Measurements from ENCODE around the gene TRMT1. TPM values are rescaled to one million over a fixed set of nuclear protein-coding genes. Genes with fewer than 3 reads are reported as not detected.

Gene TRMT1
- total and polyA plus RNA-seq, 2 donors (not counting 1 experiment from before 2014, with no cell fraction given) = 91.8 to 281 TPM

DNA sequence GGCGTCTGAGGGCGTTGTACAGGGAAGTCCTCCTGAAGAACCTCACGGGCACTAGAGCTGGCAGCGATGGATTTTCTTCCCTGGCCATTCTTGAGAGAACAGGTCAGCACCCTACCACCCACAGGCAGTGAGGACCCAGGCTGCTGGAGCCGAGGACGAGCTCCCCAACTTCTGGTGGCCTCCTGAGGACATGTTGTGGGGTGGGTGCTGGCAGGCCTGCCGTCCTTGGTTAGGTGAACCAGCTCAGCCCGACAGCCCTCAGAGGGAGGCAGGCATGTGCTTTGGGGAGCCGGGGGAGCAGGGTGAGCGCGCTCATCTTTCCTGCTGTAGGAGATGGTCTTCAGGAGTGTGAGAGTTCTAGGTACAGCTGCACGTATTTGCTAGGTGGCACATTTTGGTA lies 29.2 kb downstream of the TRMT1 start:
- 87% methylated on average over 7 of the region's 12 CpGs for WGBS (ENCODE audit: insufficient coverage)
- no peak overlapping the region for H3K27ac Mint-ChIP-seq

DNA sequence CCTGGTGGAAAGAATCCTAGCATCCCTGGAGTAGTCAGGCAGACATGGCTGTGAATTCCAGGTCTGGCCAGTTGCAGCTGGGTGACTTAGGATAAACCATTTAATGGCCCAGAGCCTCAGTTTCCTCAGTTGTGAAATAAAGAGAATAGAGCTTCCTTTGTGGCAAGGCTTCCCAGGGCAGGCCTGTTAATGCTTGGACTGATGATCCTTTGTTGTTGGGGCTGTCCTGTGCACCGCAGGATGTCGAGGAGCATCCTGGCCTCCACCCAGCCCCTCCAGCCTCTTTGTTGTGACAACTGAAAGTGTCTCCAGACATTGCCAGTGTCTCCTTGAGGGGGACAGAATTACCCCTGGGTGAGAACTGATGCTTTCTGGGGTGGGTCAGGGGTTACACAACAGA lies 30.2 kb downstream of the TRMT1 start:
- no peaks in the 10 kb centered on the region for H3K4me1 ChIP-seq (ENCODE audit: control insufficient read depth in 2 of 2, insufficient read depth in 2 of 2, low read length in 2 of 2)
- no peak overlapping the region for H2AFZ ChIP-seq (ENCODE audit: insufficient read depth, low read depth, low read length, poor library complexity, severe bottlenecking)
- intact Hi-C loops (cut with micrococcal nuclease) = no loop called here
- no peak for ATAC-seq (ENCODE audit: low read depth)
- H3K27ac ChIP-seq (ENCODE audit: low read length in 2 of 2) = no peak overlapping the region
- Mint-ChIP-seq H3K4me3 (no peak overlapping the region), H3K9me3 (ENCODE audit: insufficient read depth) (no peaks in the 10 kb centered on the region), H3K27ac (no peak overlapping the region), H3K4me1 (no peaks in the 10 kb centered on the region), H3K27me3 (peaks cover 4% of the 10 kb centered on the region)
- H3K27me3 ChIP-seq (replicated peaks in 1 of 4; ENCODE audit: control extremely low read depth in 1 of 4, control insufficient read depth in 3 of 4, insufficient read depth in 4 of 4, low read length in 3 of 4) = no peaks in the 10 kb centered on the region
- no peak overlapping the region for H3K4me2 ChIP-seq (replicated peaks; ENCODE audit: low read depth, low read length, poor library complexity, severe bottlenecking)
- TF ChIP-seq, protein P1, sequence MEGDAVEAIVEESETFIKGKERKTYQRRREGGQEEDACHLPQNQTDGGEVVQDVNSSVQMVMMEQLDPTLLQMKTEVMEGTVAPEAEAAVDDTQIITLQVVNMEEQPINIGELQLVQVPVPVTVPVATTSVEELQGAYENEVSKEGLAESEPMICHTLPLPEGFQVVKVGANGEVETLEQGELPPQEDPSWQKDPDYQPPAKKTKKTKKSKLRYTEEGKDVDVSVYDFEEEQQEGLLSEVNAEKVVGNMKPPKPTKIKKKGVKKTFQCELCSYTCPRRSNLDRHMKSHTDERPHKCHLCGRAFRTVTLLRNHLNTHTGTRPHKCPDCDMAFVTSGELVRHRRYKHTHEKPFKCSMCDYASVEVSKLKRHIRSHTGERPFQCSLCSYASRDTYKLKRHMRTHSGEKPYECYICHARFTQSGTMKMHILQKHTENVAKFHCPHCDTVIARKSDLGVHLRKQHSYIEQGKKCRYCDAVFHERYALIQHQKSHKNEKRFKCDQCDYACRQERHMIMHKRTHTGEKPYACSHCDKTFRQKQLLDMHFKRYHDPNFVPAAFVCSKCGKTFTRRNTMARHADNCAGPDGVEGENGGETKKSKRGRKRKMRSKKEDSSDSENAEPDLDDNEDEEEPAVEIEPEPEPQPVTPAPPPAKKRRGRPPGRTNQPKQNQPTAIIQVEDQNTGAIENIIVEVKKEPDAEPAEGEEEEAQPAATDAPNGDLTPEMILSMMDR (IDR thresholded peaks at IDR 0.05) = no peak
- no peak for TF ChIP-seq EZH2 (IDR thresholded peaks at IDR 0.05; ENCODE audit: borderline replicate concordance, insufficient read depth, low read depth, low read length, poor library complexity, severe bottlenecking)
- no peaks in the 10 kb centered on the region for H4K20me1 ChIP-seq (ENCODE audit: control insufficient read depth, insufficient read depth, low read length, poor library complexity, severe bottlenecking)
- ChIA-PET POLR2A (interaction anchor here (0.5 kb wide), 1 partner anchor 15 kb away, joined by 6 read pairs; no protein-coding TSS in a partner anchor), CTCF (interaction anchor here (0.8 to 1.9 kb wide), 6 partner anchors 9 to 121 kb away, joined by 3 to 12 read pairs (median 4); no protein-coding TSS in a partner anchor)
- no peaks in the 10 kb centered on the region for H3K36me3 ChIP-seq (replicated peaks in 1 of 2; ENCODE audit: control extremely low read depth in 1 of 2, control insufficient read depth in 1 of 2, extremely low read depth in 1 of 2, insufficient read depth in 2 of 2, low read length in 1 of 2)
- no peak overlapping the region for H3K4me3 ChIP-seq (ENCODE audit: control extremely low read depth in 1 of 5, extremely low read depth in 1 of 5, insufficient read depth in 1 of 5, low read depth in 2 of 5, low read length in 4 of 5)
- no peak for DNase-seq
- no peak overlapping the region for H3K9ac ChIP-seq (ENCODE audit: low read length)
- WGBS (ENCODE audit: insufficient coverage) = 100% methylated on average over 1 of the region's 2 CpGs
- no peaks in the 10 kb centered on the region for H3K79me2 ChIP-seq (ENCODE audit: control insufficient read depth, insufficient read depth, low read length)
- H3K9me3 ChIP-seq (ENCODE audit: control extremely low read depth in 1 of 3, control insufficient read depth in 2 of 3, insufficient read depth in 1 of 3, low read length in 2 of 3) = no peaks in the 10 kb centered on the region

More for the DNA sequence above, 29.2 kb downstream of the TRMT1 start:
- H3K79me2 ChIP-seq (ENCODE audit: control insufficient read depth, insufficient read depth, low read length) = no peaks in the 10 kb centered on the region
- H3K27ac ChIP-seq (ENCODE audit: low read length in 2 of 2) = no peak overlapping the region
- DNase-seq (no peak), ATAC-seq (ENCODE audit: low read depth) (no peak)
- no peaks in the 10 kb centered on the region for H3K27me3 ChIP-seq (replicated peaks in 1 of 4; ENCODE audit: control extremely low read depth in 1 of 4, control insufficient read depth in 3 of 4, insufficient read depth in 4 of 4, low read length in 3 of 4)
- H3K4me3 ChIP-seq (ENCODE audit: control extremely low read depth in 1 of 5, extremely low read depth in 1 of 5, insufficient read depth in 1 of 5, low read depth in 2 of 5, low read length in 4 of 5) = no peak overlapping the region
- peaks cover 4% of the 10 kb centered on the region for H3K27me3 Mint-ChIP-seq
- no peak overlapping the region for H3K4me2 ChIP-seq (replicated peaks; ENCODE audit: low read depth, low read length, poor library complexity, severe bottlenecking)
- intact Hi-C loops (cut with micrococcal nuclease) = no loop called here
- H3K4me3 Mint-ChIP-seq = no peak overlapping the region
- H3K9ac ChIP-seq (ENCODE audit: low read length) = no peak overlapping the region
- POLR2A ChIA-PET = no interaction called here
- H3K9me3 ChIP-seq (ENCODE audit: control extremely low read depth in 1 of 3, control insufficient read depth in 2 of 3, insufficient read depth in 1 of 3, low read length in 2 of 3) = no peaks in the 10 kb centered on the region
- H3K9me3 Mint-ChIP-seq (ENCODE audit: insufficient read depth) = no peaks in the 10 kb centered on the region
- H2AFZ ChIP-seq (ENCODE audit: insufficient read depth, low read depth, low read length, poor library complexity, severe bottlenecking) = no peak overlapping the region
- no peaks in the 10 kb centered on the region for H3K4me1 Mint-ChIP-seq
- H4K20me1 ChIP-seq (ENCODE audit: control insufficient read depth, insufficient read depth, low read length, poor library complexity, severe bottlenecking) = no peaks in the 10 kb centered on the region
- H3K4me1 ChIP-seq (ENCODE audit: control insufficient read depth in 2 of 2, insufficient read depth in 2 of 2, low read length in 2 of 2) = no peaks in the 10 kb centered on the region
- CTCF ChIA-PET = interaction anchor here (1.4 to 1.9 kb wide), 4 partner anchors 8 to 122 kb away, joined by 3 to 12 read pairs (median 6); no protein-coding TSS in a partner anchor
- no peaks in the 10 kb centered on the region for H3K36me3 ChIP-seq (replicated peaks in 1 of 2; ENCODE audit: control extremely low read depth in 1 of 2, control insufficient read depth in 1 of 2, extremely low read depth in 1 of 2, insufficient read depth in 2 of 2, low read length in 1 of 2)
- TF ChIP-seq EZH2 (IDR thresholded peaks at IDR 0.05; ENCODE audit: borderline replicate concordance, insufficient read depth, low read depth, low read length, poor library complexity, severe bottlenecking) = no peak
- TF ChIP-seq, protein P1 (IDR thresholded peaks at IDR 0.05) = no peak

Measured in B cell (primary cell).